ENCODE measurements around the gene CPEB3. TPM values are rescaled to one million over a fixed set of nuclear protein-coding genes. Genes with fewer than 3 reads are reported as not detected.

Gene CPEB3
- total and polyA plus RNA-seq, 10 donors = 1.0 to 10.1 (median 7.3) TPM

DNA sequence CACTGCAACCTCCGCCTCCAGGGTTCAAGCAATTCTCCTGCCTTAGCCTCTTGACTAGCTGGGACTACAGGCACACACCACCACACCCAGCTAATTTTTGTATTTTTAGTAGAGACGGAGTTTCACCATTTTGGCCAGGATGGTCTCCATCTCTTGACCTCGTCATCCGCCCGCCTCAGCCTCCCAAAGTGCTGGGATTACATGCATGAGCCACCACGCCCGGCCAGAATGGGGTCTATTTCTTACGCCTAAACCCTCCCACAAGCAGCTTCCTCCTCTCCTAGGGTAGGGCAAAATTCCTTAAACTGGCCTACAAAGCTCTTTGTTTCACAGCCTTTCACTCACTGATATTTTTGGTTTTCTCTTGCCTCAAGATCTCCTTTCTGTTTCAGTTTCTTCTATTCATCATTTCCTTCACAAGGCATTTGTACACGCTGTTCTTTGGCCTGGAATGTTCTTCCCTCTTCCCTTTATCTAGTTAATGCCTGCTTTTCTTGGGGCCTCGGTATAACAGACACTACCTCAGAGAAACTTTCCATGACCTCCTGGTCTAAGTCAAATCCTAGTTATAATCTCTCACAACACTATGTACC lies 6.7 kb downstream of the CPEB3 start:
- H3K4me3 ChIP-seq = peak overlapping the region in 1 of 8 donors; percentile 39
- no peaks in the 10 kb centered on the region for H3K36me3 ChIP-seq
- intact Hi-C loops (cut with DNase I; ENCODE audit: low total_unique reads) = no loop called here
- no peaks in the 10 kb centered on the region for H3K27me3 ChIP-seq (replicated peaks in 1 of 7)
- 59 to 78% (median 69%) methylated on average over 10 of the region's 10 CpGs for WGBS, 5 donors
- peak overlapping the region; percentile 14 to 87 (median 78) for H3K27ac ChIP-seq
- no peaks in the 10 kb centered on the region for H3K9me3 ChIP-seq
- TF ChIP-seq, protein P1, sequence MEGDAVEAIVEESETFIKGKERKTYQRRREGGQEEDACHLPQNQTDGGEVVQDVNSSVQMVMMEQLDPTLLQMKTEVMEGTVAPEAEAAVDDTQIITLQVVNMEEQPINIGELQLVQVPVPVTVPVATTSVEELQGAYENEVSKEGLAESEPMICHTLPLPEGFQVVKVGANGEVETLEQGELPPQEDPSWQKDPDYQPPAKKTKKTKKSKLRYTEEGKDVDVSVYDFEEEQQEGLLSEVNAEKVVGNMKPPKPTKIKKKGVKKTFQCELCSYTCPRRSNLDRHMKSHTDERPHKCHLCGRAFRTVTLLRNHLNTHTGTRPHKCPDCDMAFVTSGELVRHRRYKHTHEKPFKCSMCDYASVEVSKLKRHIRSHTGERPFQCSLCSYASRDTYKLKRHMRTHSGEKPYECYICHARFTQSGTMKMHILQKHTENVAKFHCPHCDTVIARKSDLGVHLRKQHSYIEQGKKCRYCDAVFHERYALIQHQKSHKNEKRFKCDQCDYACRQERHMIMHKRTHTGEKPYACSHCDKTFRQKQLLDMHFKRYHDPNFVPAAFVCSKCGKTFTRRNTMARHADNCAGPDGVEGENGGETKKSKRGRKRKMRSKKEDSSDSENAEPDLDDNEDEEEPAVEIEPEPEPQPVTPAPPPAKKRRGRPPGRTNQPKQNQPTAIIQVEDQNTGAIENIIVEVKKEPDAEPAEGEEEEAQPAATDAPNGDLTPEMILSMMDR (IDR thresholded peaks at IDR 0.05 in 8 of 11, conservative IDR thresholded peaks at IDR 0.05 in 3 of 11) = no peak
- TF ChIP-seq POLR2AphosphoS5 (IDR thresholded peaks at IDR 0.05) (no peak), POLR2A (IDR thresholded peaks at IDR 0.05) (no peak)
- peaks cover 1 to 50% (median 22%) of the 10 kb centered on the region in 6 donors for H3K4me1 ChIP-seq
- peak; percentile 62 for DNase-seq

DNA sequence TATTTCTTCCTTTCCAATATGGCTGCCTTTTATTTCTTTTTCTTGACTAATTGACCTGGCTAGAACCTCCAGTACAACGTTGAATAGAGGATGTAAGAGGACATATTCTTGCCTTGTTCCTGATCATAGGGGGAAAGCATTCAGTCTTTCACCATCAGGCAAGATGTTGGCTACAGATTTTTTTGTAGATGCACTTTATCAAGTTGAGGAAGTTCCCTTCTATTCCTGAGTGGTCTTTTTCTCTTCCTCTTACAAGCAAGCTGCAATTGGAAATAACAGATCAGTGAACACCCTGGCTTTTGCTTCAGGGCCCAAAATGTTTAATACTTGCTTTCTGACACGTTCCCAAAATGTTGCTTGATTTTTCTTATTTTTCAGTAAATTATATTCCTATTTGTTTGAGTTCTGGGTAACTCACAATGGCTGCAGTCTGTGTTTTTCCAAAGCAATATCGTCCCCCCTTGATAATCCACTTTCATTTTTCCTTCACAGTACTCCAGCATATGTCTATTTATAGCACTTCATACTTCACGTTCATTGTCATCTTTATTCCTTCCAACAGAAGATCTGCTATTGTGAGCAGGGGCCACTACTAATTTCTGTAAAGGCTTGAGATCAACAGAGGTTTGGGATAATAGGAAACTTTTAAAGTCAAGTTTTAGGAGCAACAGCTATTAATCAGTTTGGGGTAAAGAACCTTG lies 11.7 kb downstream of the CPEB3 start:
- no peaks in the 10 kb centered on the region for H3K36me3 ChIP-seq
- no peak for TF ChIP-seq POLR2AphosphoS5 (IDR thresholded peaks at IDR 0.05)
- no peak for TF ChIP-seq POLR2A (IDR thresholded peaks at IDR 0.05)
- TF ChIP-seq, protein P1 (IDR thresholded peaks at IDR 0.05 in 8 of 11, conservative IDR thresholded peaks at IDR 0.05 in 3 of 11) = no peak
- 24 to 35% (median 29%) methylated on average over 4 of the region's 4 CpGs for WGBS, 5 donors
- no peaks in the 10 kb centered on the region for H3K27me3 ChIP-seq (replicated peaks in 1 of 7)
- H3K9me3 ChIP-seq = no peaks in the 10 kb centered on the region
- no peak overlapping the region for H3K4me3 ChIP-seq
- no peak for DNase-seq
- intact Hi-C loops (cut with DNase I; ENCODE audit: low total_unique reads) = no loop called here
- peaks cover 0 to 35% (median 11%) of the 10 kb centered on the region in 6 donors for H3K4me1 ChIP-seq
- peak overlapping the region in 4 of 8 donors; percentile 27 to 60 (median 50) for H3K27ac ChIP-seq

- Histone ChIP-seq H3K36me3 (no peaks in the 10 kb centered on the region), H3K27me3 (replicated peaks in 1 of 7) (no peaks in the 10 kb centered on the region), H3K9me3 (no peaks in the 10 kb centered on the region), H3K27ac (no peak overlapping the region), H3K4me1 (peaks cover 0 to 13% (median 4%) of the 10 kb centered on the region in 6 donors), H3K4me3 (no peak overlapping the region)
- intact Hi-C loops (cut with DNase I; ENCODE audit: low total_unique reads) = no loop called here
- TF ChIP-seq, protein P1 (IDR thresholded peaks at IDR 0.05 in 8 of 11, conservative IDR thresholded peaks at IDR 0.05 in 3 of 11) = no peak
- TF ChIP-seq POLR2AphosphoS5 (IDR thresholded peaks at IDR 0.05) (no peak), POLR2A (IDR thresholded peaks at IDR 0.05) (no peak)
- DNase-seq = no peak
- 94 to 98% (median 97%) methylated on average over 3 of the region's 3 CpGs for WGBS, 5 donors
Observed at GRCh38 chr10:92274071-92274470, 16.8 kb downstream of the CPEB3 start.

DNA sequence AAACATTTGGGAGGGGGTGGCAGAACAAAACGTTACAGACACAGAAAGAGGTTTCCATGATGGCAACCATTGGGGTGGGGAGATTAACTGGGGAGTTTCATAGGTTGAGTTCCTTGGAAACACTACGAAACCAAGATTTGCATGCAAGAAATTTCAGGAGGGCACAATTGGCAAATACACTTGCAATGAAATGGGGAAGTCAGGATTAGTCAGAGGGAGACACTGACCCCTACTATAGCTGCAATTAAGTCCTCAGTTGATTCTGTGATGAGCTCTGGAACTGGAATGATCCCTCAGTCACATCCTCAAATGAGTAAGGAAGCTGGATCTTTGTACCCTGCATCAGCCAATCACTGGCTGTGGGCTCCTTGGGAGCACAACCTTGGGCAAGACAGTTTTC lies 22.1 kb downstream of the CPEB3 start:
- 64 to 83% (median 77%) methylated on average over 2 of the region's 2 CpGs for WGBS, 5 donors
- no peak for DNase-seq
- Histone ChIP-seq H3K36me3 (no peaks in the 10 kb centered on the region), H3K27me3 (replicated peaks in 1 of 7) (no peaks in the 10 kb centered on the region), H3K4me3 (no peak overlapping the region), H3K9me3 (no peaks in the 10 kb centered on the region), H3K4me1 (peaks cover 0 to 15% (median 0%) of the 10 kb centered on the region in 6 donors), H3K27ac (no peak overlapping the region)
- intact Hi-C loops (cut with DNase I; ENCODE audit: low total_unique reads) = no loop called here
- TF ChIP-seq POLR2AphosphoS5 (IDR thresholded peaks at IDR 0.05) (no peak), POLR2A (IDR thresholded peaks at IDR 0.05) (no peak)
- TF ChIP-seq, protein P1 (IDR thresholded peaks at IDR 0.05 in 8 of 11, conservative IDR thresholded peaks at IDR 0.05 in 3 of 11) = no peak
